Naive thymus-derived CD4-positive, alpha-beta T cell (primary cell): ENCODE data around the gene PRR11. TPM values are rescaled to one million over a fixed set of nuclear protein-coding genes. Genes with fewer than 3 reads are reported as not detected.
A peak's percentile ranks its signal among the peaks of the same experiment; 100 is the strongest.
"Not testable (repeated sequence)": the region's sequence is repeated elsewhere in the genome, so short reads cannot be mapped to it uniquely, and the experiment has no call there.

Experiments used
- ATAC-seq: fragments of 150-1000 bp; cut with Tn5 transposase; 2 replicates; pipeline ENCODE4 v1.10.0; 2021; ENCODE audit warnings: mild to moderate bottlenecking, moderate library complexity
- CTCF ChIA-PET: fragments of 350-600 bp; sonication (Branson Sonifier 250); formaldehyde crosslinking; loops from one replicate; lab custom pipeline; 2021; ENCODE audit warnings: antibody characterized with exemption; lab: Charles Lee
- POLR2A ChIA-PET: fragments of 350-600 bp; sonication (Branson Sonifier 250); formaldehyde crosslinking; loops from one replicate; lab custom pipeline; 2021; ENCODE audit warnings: antibody characterized with exemption, inconsistent platforms; lab: Charles Lee
- DNase-seq, 9 donors: peaks; one replicate each; pipeline versions ENCODE4 v3.0.0 to v3.0.0-alpha.2; 2020 to 2022; ENCODE audit warnings: mixed read lengths in 1 of 9
- H3K27ac ChIP-seq: one replicate; pipeline ENCODE4 v1.7.0; 2013; ENCODE audit warnings: mild to moderate bottlenecking, low read depth, low read length, moderate library complexity
- H3K27me3 ChIP-seq, 2 donors: one replicate each; pipeline ENCODE4 v1.7.0; 2013; ENCODE audit warnings: low read length in 2 of 2, mild to moderate bottlenecking in 2 of 2, moderate library complexity in 2 of 2; ENCODE audit not compliant: control insufficient read depth in 2 of 2, insufficient read depth in 2 of 2
- H3K36me3 ChIP-seq, 3 experiments: 1 replicate in 2 of 3; 2 replicates in 1 of 3; pipeline ENCODE4 v1.7.0; 2013; ENCODE audit warnings: low read length in 3 of 3, mild to moderate bottlenecking in 3 of 3, moderate library complexity in 1 of 3; ENCODE audit not compliant: insufficient read depth in 3 of 3, control insufficient read depth in 2 of 3
- H3K4me1 ChIP-seq, 2 donors: one replicate each; pipeline ENCODE4 v1.7.0; 2013; ENCODE audit warnings: low read length in 2 of 2, mild to moderate bottlenecking in 2 of 2, moderate library complexity in 1 of 2; ENCODE audit not compliant: control insufficient read depth in 2 of 2, insufficient read depth in 2 of 2
- H3K4me3 ChIP-seq: 2 replicates; pipeline ENCODE4 v1.7.0; 2013; ENCODE audit warnings: mild to moderate bottlenecking, low read length
- H3K9me3 ChIP-seq, 3 experiments: 1 replicate in 2 of 3; 2 replicates in 1 of 3; pipeline ENCODE4 v1.7.0; 2013; ENCODE audit warnings: low read length in 3 of 3; ENCODE audit not compliant: control insufficient read depth in 2 of 3
- H3K27ac Mint-ChIP-seq, 9 donors: one replicate each; pipeline ENCODE4 v1.8.0; 2020 to 2022; ENCODE audit warnings: mixed read lengths in 9 of 9, mild to moderate bottlenecking in 8 of 9, moderate library complexity in 5 of 9, inconsistent platforms in 2 of 9
- H3K27me3 Mint-ChIP-seq, 5 donors: one replicate each; pipeline ENCODE4 v1.8.0; 2021 to 2022; ENCODE audit warnings: mixed read lengths in 5 of 5, mild to moderate bottlenecking in 1 of 5
- H3K36me3 Mint-ChIP-seq, 5 donors: one replicate each; pipeline ENCODE4 v1.8.0; 2020 to 2022; ENCODE audit warnings: mixed read lengths in 5 of 5, mild to moderate bottlenecking in 3 of 5, inconsistent platforms in 1 of 5
- H3K4me1 Mint-ChIP-seq, 7 donors: one replicate each; pipeline ENCODE4 v1.8.0; 2020 to 2022; ENCODE audit warnings: mixed read lengths in 7 of 7, mild to moderate bottlenecking in 3 of 7, inconsistent platforms in 1 of 7
- H3K4me3 Mint-ChIP-seq, 10 donors: one replicate each; pipeline ENCODE4 v1.8.0; 2020 to 2022; ENCODE audit warnings: mild to moderate bottlenecking in 10 of 10, mixed read lengths in 10 of 10, moderate library complexity in 6 of 10, inconsistent platforms in 2 of 10
- H3K9me3 Mint-ChIP-seq, 11 donors: one replicate each; pipeline ENCODE4 v1.8.0; 2020 to 2022; ENCODE audit warnings: mixed read lengths in 11 of 11, mild to moderate bottlenecking in 4 of 11, inconsistent platforms in 1 of 11, moderate library complexity in 1 of 11
- intact Hi-C, 2 donors: fragments of 100-400 bp; cut with micrococcal nuclease; formaldehyde crosslinking; loops; one replicate each; pipeline ENCODE4 v1.15.1; 2023
- polyA plus RNA-seq, 2 donors: library from polyadenylated mRNA; unstranded; fragments of 300-500 nt; fragmentation: Illumina TruSeq; gene quantifications; one replicate each; pipeline ENCODE4 v1.2.3, GENCODE V29; 2021
- total RNA-seq, 6 experiments: library from RNA in 5 of 6; stranded (reverse) in 5 of 6; gene quantifications; 1 replicate in 5 of 6; 2 replicates in 1 of 6; pipeline ENCODE4 v1.2.3 and lab custom pipeline; 2021 to 2026

PRR11 gene
- total and polyA plus RNA-seq, 7 experiments from 2014 or later: 0.07 to 41.9 (median 0.62) TPM

- no peaks in the 10 kb centered on the region for H3K4me1 Mint-ChIP-seq
- H3K4me3 ChIP-seq: no peak overlapping the region
- no peak overlapping the region for H3K27ac ChIP-seq
- no peaks in the 10 kb centered on the region for H3K27me3 Mint-ChIP-seq
- DNase-seq (no peak), ATAC-seq (no peak)
- no peak overlapping the region for H3K4me3 Mint-ChIP-seq
- H3K4me1 ChIP-seq: no peaks in the 10 kb centered on the region
- no peaks in the 10 kb centered on the region for H3K27me3 ChIP-seq
- peaks cover 0 to 23% (median 0%) of the 10 kb centered on the region in 5 donors for H3K36me3 Mint-ChIP-seq
- intact Hi-C loops: no loop called here
- H3K36me3 ChIP-seq: no peaks in the 10 kb centered on the region
- H3K27ac Mint-ChIP-seq: no peak overlapping the region
- POLR2A ChIA-PET: no interaction called here
- peaks cover 0 to 4% (median 0%) of the 10 kb centered on the region in 11 donors for H3K9me3 Mint-ChIP-seq
- CTCF ChIA-PET: no interaction called here
- H3K9me3 ChIP-seq: no peaks in the 10 kb centered on the region
These were observed 19.1 kb downstream of the PRR11 start for GRCh38 chr17:59174671-59175070.

- no peaks in the 10 kb centered on the region for H3K36me3 ChIP-seq
- ChIA-PET POLR2A (no interaction called here), CTCF (no interaction called here)
- H3K27ac Mint-ChIP-seq: no peak overlapping the region
- H3K4me3 Mint-ChIP-seq: no peak overlapping the region
- no peaks in the 10 kb centered on the region for H3K27me3 Mint-ChIP-seq
- peaks cover 0 to 4% (median 0%) of the 10 kb centered on the region in 11 donors for H3K9me3 Mint-ChIP-seq
- no peaks in the 10 kb centered on the region for H3K9me3 ChIP-seq
- no peak overlapping the region for H3K27ac ChIP-seq
- ATAC-seq (no peak), DNase-seq (no peak)
- no peaks in the 10 kb centered on the region for H3K4me1 ChIP-seq
- no peak overlapping the region for H3K4me3 ChIP-seq
- no peaks in the 10 kb centered on the region for H3K27me3 ChIP-seq
- intact Hi-C loops: no loop called here
- no peaks in the 10 kb centered on the region for H3K4me1 Mint-ChIP-seq
- peaks cover 0 to 26% (median 0%) of the 10 kb centered on the region in 5 donors for H3K36me3 Mint-ChIP-seq
These were observed 19.5 kb downstream of the PRR11 start for GRCh38 chr17:59175076-59175475.

- Histone ChIP-seq H3K4me1 (no peaks in the 10 kb centered on the region), H3K9me3 (no peaks in the 10 kb centered on the region), H3K36me3 (no peaks in the 10 kb centered on the region), H3K27me3 (no peaks in the 10 kb centered on the region), H3K27ac (no peak overlapping the region), H3K4me3 (no peak overlapping the region)
- intact Hi-C loops: no loop called here
- no peaks in the 10 kb centered on the region for H3K4me1 Mint-ChIP-seq
- peaks cover 0 to 4% (median 0%) of the 10 kb centered on the region in 11 donors for H3K9me3 Mint-ChIP-seq
- H3K36me3 Mint-ChIP-seq: peaks cover 0 to 26% (median 0%) of the 10 kb centered on the region in 5 donors
- ChIA-PET CTCF (no interaction called here), POLR2A (interaction anchor here (0.8 kb wide), 1 partner anchor 16 kb away, joined by 4 read pairs; no protein-coding TSS in a partner anchor)
- DNase-seq (no peak), ATAC-seq (no peak)
- H3K27me3 Mint-ChIP-seq: no peaks in the 10 kb centered on the region
- no peak overlapping the region for H3K4me3 Mint-ChIP-seq
- peak overlapping the region in 2 of 9 donors; percentile 21 to 38 for H3K27ac Mint-ChIP-seq
These were observed 22.9 kb downstream of the PRR11 start for GRCh38 chr17:59178266-59178985.

GRCh38 chr17:59179601-59180000 is 24.1 kb downstream of the PRR11 start:
- ATAC-seq, H3K27me3 Mint-ChIP-seq, CTCF ChIA-PET, H3K4me1 Mint-ChIP-seq, H3K4me3 ChIP-seq, H3K9me3 Mint-ChIP-seq, H3K4me3 Mint-ChIP-seq, H3K27ac ChIP-seq, H3K4me1 ChIP-seq, H3K9me3 ChIP-seq, POLR2A ChIA-PET, DNase-seq, intact Hi-C loops, H3K36me3 ChIP-seq, H3K27me3 ChIP-seq: not testable (repeated sequence)
- peaks cover 0 to 19% (median 0%) of the 10 kb centered on the region in 5 donors for H3K36me3 Mint-ChIP-seq
- H3K27ac Mint-ChIP-seq: peak overlapping the region in 1 of 9 donors; percentile 1

GRCh38 chr17:59180626-59181025 is 25.1 kb downstream of the PRR11 start:
- H3K9me3 ChIP-seq: no peaks in the 10 kb centered on the region
- no peak overlapping the region for H3K27ac Mint-ChIP-seq
- CTCF ChIA-PET: interaction anchor here (0.5 kb wide), 1 partner anchor 342 kb away, joined by 5 read pairs; no protein-coding TSS in a partner anchor
- no peaks in the 10 kb centered on the region for H3K4me1 Mint-ChIP-seq
- no peak for ATAC-seq
- POLR2A ChIA-PET: no interaction called here
- DNase-seq: no peak
- no peak overlapping the region for H3K27ac ChIP-seq
- H3K36me3 Mint-ChIP-seq: peaks cover 0 to 22% (median 0%) of the 10 kb centered on the region in 5 donors
- intact Hi-C loops: no loop called here
- no peak overlapping the region for H3K4me3 ChIP-seq
- no peaks in the 10 kb centered on the region for H3K27me3 Mint-ChIP-seq
- no peak overlapping the region for H3K4me3 Mint-ChIP-seq
- no peaks in the 10 kb centered on the region for H3K9me3 Mint-ChIP-seq
- H3K27me3 ChIP-seq: no peaks in the 10 kb centered on the region
- H3K36me3 ChIP-seq: no peaks in the 10 kb centered on the region
- no peaks in the 10 kb centered on the region for H3K4me1 ChIP-seq

GRCh38 chr17:59181481-59181880 is 25.9 kb downstream of the PRR11 start:
- intact Hi-C loops: no loop called here
- Histone ChIP-seq H3K27me3 (no peaks in the 10 kb centered on the region), H3K27ac (no peak overlapping the region), H3K9me3 (no peaks in the 10 kb centered on the region), H3K4me1 (no peaks in the 10 kb centered on the region), H3K4me3 (no peak overlapping the region), H3K36me3 (no peaks in the 10 kb centered on the region)
- Mint-ChIP-seq H3K4me1 (no peaks in the 10 kb centered on the region), H3K36me3 (peaks cover 0 to 25% (median 0%) of the 10 kb centered on the region in 5 donors), H3K27ac (no peak overlapping the region), H3K27me3 (no peaks in the 10 kb centered on the region), H3K9me3 (no peaks in the 10 kb centered on the region), H3K4me3 (no peak overlapping the region)
- ChIA-PET POLR2A (no interaction called here), CTCF (interaction anchor here (0.7 kb wide), 1 partner anchor 260 kb away, joined by 3 read pairs; no protein-coding TSS in a partner anchor)
- DNase-seq (no peak), ATAC-seq (no peak)

GRCh38 chr17:59185997-59186396 is 30.5 kb downstream of the PRR11 start:
- H3K36me3 ChIP-seq: no peaks in the 10 kb centered on the region
- H3K9me3 Mint-ChIP-seq: no peaks in the 10 kb centered on the region
- H3K27ac ChIP-seq: no peak overlapping the region
- no peaks in the 10 kb centered on the region for H3K27me3 Mint-ChIP-seq
- H3K27me3 ChIP-seq: no peaks in the 10 kb centered on the region
- H3K4me1 ChIP-seq: no peaks in the 10 kb centered on the region
- ChIA-PET POLR2A (no interaction called here), CTCF (no interaction called here)
- no peak overlapping the region for H3K27ac Mint-ChIP-seq
- no peaks in the 10 kb centered on the region for H3K9me3 ChIP-seq
- H3K36me3 Mint-ChIP-seq: peaks cover 0 to 26% (median 0%) of the 10 kb centered on the region in 5 donors
- H3K4me1 Mint-ChIP-seq: peaks cover 0 to 2% (median 0%) of the 10 kb centered on the region in 7 donors
- no peak overlapping the region for H3K4me3 Mint-ChIP-seq
- intact Hi-C loops: no loop called here
- DNase-seq (no peak), ATAC-seq (no peak)
- H3K4me3 ChIP-seq: no peak overlapping the region
